ENCODE measurements around the gene PTPN12.
"Not testable (repeated sequence)": the region's sequence is repeated elsewhere in the genome, so short reads cannot be mapped to it uniquely, and the experiment has no call there.

Gene PTPN12

GRCh38 chr7:77536413-77537135, 521 bp upstream of the PTPN12 start:
- DNase-seq (ENCODE audit: low read depth, low spot score): peak; percentile 67
- H3K4me3 ChIP-seq (ENCODE audit: low read length): peak overlapping the region; percentile 62

DNA sequence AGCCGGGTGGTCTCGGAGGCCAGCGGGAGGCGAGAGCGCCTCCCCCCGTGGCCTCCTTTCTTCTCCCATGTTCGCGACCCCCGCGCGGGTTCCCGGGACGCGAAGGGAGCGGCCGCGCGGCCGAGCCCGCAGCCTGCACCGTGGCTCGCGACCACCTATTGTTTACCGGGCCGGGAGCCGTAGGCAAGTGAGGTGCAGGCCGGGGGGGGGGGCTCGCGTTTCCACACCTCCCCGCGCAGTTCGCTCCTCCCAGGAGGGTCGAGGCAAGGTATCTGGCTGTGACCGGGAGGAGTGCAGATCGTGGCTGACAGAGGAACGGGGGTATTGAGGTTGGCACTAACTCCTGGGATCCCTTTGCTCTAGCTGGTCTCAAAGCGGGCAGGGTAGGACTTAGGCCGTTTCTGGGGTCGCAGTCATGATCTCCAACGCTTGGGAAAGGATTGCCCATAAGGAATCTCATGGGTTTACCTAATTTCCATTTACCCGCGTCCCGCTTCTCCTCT, 734 bp downstream of the PTPN12 start:
- H3K4me3 ChIP-seq (ENCODE audit: low read length): peak overlapping the region; percentile 46
- DNase-seq (ENCODE audit: low read depth, low spot score): no peak

- DNase-seq (ENCODE audit: low read depth, low spot score): no peak
- no peak overlapping the region for H3K4me3 ChIP-seq (ENCODE audit: low read length)
These were observed 1.5 kb downstream of the PTPN12 start for GRCh38 chr7:77538281-77539212.

GRCh38 chr7:77540402-77540822, 3.3 kb downstream of the PTPN12 start:
- no peak for DNase-seq (ENCODE audit: low read depth, low spot score)
- no peak overlapping the region for H3K4me3 ChIP-seq (ENCODE audit: low read length)

- not testable (repeated sequence) for DNase-seq (ENCODE audit: low read depth, low spot score); H3K4me3 ChIP-seq (ENCODE audit: low read length)
These were observed 3.9 kb downstream of the PTPN12 start for GRCh38 chr7:77540993-77541392.

GRCh38 chr7:77542409-77542808, 5.3 kb downstream of the PTPN12 start:
- H3K4me3 ChIP-seq (ENCODE audit: low read length): no peak overlapping the region
- DNase-seq (ENCODE audit: low read depth, low spot score): no peak

- DNase-seq (ENCODE audit: low read depth, low spot score): no peak
These were observed 5.8 kb downstream of the PTPN12 start for GRCh38 chr7:77542895-77543294.

GRCh38 chr7:77543910-77544309, 6.8 kb downstream of the PTPN12 start:
- no peak for DNase-seq (ENCODE audit: low read depth, low spot score)

More at GRCh38 chr7:77542895-77543294, 5.8 kb downstream of the PTPN12 start:
- H3K4me3 ChIP-seq (ENCODE audit: low read length): no peak overlapping the region

GRCh38 chr7:77544518-77544917, 7.4 kb downstream of the PTPN12 start:
- no peak for DNase-seq (ENCODE audit: low read depth, low spot score)
- no peak overlapping the region for H3K4me3 ChIP-seq (ENCODE audit: low read length)

More at GRCh38 chr7:77543910-77544309, 6.8 kb downstream of the PTPN12 start:
- H3K4me3 ChIP-seq (ENCODE audit: low read length): no peak overlapping the region

GRCh38 chr7:77548206-77548605, 11.1 kb downstream of the PTPN12 start:
- no peak overlapping the region for H3K4me3 ChIP-seq (ENCODE audit: low read length)
- DNase-seq (ENCODE audit: low read depth, low spot score): no peak

- no peak overlapping the region for H3K4me3 ChIP-seq (ENCODE audit: low read length)
- no peak for DNase-seq (ENCODE audit: low read depth, low spot score)
These were observed 12.2 kb downstream of the PTPN12 start for GRCh38 chr7:77549106-77549870.

- no peak overlapping the region for H3K4me3 ChIP-seq (ENCODE audit: low read length)
- DNase-seq (ENCODE audit: low read depth, low spot score): no peak
These were observed 13.5 kb downstream of the PTPN12 start for GRCh38 chr7:77550586-77550985.

DNA sequence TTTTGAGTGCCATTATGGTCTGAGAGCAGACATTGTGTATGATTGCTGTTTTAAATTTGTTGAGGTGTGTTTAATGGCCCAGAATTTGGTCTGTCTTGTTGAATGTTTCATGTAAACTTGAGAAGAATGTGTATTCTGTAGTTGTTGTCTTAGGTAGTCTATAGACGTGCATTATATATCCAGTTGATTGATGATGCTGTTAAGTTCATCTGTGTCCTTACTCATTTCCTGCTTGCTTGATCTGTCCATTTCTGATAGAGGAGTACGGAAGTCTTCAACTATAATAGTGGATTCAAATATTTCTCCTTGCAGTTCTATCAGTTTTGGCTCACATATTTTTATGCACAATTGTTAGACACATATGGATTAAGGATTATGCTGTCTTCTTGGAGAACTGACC, 16.0 kb downstream of the PTPN12 start:
- no peak for DNase-seq (ENCODE audit: low read depth, low spot score)
- H3K4me3 ChIP-seq (ENCODE audit: low read length): no peak overlapping the region

GRCh38 chr7:77558284-77558967, 21.3 kb downstream of the PTPN12 start:
- DNase-seq (ENCODE audit: low read depth, low spot score): no peak
- H3K4me3 ChIP-seq (ENCODE audit: low read length): no peak overlapping the region

DNA sequence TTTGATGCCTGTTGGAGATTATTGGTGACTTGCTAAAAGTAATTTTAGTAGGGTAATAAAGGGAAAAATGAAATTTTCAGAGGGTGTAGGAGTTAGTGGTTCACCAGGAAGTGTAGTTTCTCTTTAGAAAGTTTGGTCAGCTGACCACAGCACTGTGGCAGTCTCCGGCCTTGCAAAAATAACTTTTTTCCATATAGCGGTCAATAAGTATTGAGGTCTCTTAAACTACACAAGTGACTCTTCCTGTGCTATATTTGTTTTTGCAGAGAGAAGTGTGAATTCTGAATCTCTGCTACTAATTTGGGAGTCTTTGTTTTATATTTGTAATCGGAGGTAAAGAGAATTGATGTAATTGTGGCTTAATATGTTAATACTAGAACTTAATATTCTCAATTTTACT, 24.3 kb downstream of the PTPN12 start:
- DNase-seq (ENCODE audit: low read depth, low spot score): no peak
- H3K4me3 ChIP-seq (ENCODE audit: low read length): no peak overlapping the region

DNA sequence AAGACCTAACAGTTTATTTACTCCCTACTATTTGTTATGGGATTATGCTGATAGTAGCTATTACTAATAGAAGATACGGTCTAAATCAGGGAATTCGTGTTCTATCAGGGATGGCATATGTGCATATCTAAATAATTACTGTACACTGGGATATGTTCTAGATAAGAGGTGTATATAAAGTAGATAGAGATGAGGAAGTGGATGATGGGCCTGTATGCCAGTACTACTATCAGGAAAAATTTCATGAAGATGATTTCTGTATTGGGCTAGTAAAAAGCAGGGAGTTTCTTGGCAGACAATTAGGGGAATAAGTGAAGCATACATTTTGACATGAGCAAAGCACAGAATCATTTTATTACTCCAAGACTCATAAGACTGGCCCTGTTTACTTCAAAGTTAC, 26.2 kb downstream of the PTPN12 start:
- no peak for DNase-seq (ENCODE audit: low read depth, low spot score)
- H3K4me3 ChIP-seq (ENCODE audit: low read length): no peak overlapping the region

- no peak overlapping the region for H3K4me3 ChIP-seq (ENCODE audit: low read length)
- no peak for DNase-seq (ENCODE audit: low read depth, low spot score)
These were observed 28.8 kb downstream of the PTPN12 start for GRCh38 chr7:77565917-77566316.

DNA sequence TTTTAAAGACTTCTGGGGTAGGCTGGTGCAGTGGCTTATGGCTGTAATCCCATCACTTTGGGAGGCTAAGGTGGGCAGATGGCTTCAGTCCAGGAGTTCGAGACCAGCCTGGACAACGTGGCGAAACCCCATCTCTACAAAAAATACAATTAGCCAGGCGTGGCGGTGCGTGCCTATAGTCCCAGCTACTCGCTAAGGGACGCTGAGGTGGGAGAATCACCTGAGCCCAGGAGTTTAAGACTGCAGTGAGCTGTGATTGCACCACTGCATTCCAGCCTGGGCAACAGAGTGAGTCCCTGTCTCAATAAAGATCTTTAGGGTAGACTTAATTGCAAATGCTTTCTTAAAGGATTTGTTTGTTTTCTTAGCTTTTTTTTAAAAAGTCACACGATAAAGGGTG, 29.3 kb downstream of the PTPN12 start:
- DNase-seq (ENCODE audit: low read depth, low spot score): no peak
- H3K4me3 ChIP-seq (ENCODE audit: low read length): no peak overlapping the region

Data from Jurkat, Clone E6-1 (cell line).